ENCODE data around the gene GET4.
"Not testable (repeated sequence)": the region's sequence is repeated elsewhere in the genome, so short reads cannot be mapped to it uniquely, and the experiment has no call there.

The GET4 gene

DNA sequence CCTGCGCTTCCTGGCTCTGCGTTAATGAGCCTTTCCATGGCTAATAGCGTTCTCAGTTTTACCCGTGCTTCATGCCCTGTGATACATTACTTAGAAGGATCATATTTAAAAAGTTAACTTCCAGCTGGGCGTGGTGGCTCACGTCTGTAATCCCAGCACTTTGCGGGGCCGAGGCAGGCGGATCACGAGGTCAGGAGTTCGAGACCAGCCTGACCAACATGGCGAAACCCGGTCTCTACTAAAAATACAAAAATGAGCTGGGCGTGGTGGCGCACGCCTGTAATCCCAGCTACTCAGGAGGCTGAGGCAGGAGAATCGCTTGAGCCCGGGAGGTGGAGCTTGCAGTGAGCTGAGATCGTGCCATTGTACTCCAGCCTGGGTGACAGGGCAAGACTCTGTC lies 3.7 kb upstream of the GET4 start:
- DNase-seq, result not testable (repeated sequence)

DNA sequence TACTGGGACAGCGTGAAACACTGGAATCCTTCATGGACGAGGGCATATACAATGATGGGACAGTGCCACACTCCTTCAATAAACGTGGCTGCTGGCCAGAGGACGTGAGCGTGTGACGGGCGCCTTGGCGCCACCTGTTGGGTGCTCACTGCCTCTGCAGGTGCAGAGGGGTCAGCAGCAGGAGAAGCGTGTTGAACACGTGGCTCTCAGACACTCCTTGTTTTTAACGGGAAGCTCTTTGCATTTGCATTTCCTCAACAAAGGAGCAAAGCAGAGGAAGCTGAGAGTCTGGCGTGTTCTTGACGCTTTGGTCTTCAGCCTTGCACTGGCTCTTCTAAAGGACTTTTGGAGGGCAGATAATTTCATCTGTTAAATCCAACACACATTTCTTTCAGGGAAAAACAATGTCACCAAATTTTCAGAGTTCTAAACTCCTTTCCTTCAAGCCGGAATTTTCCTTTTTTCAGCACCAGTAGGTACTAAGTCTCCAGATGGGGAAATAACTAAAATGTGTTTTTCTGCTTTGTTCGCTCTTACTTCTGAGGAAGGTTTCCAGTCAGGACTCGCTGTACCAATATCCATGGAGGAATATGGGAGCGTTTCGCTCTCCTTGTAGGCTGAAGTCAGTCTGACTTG lies 2.9 kb upstream of the GET4 start:
- peak; percentile 76 to 80 for DNase-seq

DNA sequence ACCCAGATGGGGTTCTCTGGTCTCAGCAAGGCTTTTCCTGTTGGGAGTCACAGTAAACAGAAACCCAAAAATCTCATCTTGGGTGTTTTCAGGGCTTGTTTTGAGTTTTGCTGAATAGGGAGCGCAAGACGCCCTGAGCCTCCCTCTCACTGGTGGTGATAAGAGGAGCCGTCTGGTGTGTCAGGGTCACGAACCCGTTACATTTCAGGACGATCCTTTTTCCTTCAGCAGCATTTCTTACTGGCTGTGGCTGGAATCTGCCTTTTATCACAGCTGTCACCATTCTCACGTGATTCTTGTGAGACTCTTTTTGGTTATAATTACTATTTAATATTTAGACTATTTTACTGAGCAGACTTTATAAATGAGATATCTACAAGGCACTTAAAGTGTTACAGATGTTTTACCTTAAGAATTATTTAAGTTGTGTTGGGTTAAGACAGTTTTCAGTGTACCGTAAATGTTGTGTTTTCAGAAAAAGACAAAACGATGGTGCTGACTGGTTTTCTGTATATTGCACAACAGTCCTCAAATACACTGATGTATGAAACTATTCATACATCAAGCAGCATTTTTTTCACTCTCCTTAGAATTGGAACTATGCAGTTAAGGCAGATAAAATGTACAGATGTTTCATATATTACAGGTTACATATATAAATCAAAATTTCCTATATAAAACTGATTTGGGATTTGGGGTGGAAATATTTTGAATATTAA lies 2.2 kb upstream of the GET4 start:
- DNase-seq, result no peak

DNA sequence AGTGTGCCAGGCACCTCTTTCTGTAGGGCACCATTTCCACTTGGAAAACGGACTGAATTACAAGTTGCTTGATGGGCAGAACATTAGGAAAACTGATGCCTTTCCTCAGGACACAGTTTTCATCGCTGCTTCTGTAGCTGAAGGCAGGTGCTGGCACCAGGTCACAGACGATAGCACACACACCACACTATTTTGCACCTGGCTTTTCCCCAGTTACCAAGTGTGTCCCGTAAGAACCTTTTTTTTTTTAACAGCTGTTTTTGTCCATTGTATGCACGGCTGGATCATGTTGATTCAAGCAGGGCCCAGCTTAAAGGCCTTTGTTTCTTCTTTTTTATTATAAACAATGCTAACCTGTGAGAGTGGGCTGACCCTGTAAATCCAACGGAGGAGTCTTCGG lies 1.3 kb upstream of the GET4 start:
- DNase-seq, result no peak

DNA sequence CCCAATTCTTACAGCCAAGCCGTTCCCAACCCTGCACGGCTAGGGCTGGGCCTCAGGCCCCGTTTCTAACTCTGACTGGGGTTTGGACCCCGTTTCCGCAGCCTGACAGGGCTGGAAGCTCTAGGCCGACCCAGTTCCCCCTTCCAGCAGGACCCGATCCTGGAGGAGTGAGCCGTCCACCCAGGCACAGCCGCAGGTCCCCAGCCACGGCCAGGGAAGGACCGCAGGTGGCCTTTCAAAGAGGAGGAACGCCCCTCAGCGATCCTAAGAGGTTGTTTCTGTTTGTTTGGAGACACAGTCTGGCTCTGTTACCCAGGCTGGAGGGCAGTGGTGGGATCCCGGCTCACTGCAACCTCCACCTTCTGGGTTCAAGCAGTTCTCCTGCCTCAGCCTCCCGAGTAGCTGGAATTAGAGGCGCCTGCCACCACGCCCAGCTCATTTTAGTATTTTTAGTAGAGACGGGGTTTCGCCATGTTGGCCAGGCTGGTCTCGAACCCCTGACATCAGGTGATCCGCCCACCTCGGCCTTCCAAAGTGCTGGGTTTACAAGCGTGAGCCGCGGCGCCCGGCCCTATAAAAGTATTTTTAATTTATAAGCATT lies 778 bp upstream of the GET4 start:
- DNase-seq, result no peak

DNA sequence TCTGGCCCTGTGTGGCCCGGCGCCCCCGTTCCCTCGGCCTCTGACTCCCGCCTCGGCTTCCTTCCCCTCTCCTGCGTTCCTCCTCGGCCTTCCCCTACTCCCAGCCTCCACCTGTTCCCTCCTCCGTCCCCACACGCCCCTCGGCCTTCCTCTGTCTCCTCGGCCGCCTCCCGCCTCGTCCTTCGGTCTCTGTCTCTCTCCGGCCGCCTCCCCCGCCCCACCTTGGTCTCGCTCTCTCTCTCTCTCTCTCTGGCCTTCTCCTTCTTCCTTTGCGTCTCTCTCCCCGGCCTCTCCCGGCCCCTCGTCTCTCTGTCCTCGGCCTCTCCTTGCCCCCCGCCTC lies 588 bp downstream of the GET4 start:
- no peak for DNase-seq

DNA sequence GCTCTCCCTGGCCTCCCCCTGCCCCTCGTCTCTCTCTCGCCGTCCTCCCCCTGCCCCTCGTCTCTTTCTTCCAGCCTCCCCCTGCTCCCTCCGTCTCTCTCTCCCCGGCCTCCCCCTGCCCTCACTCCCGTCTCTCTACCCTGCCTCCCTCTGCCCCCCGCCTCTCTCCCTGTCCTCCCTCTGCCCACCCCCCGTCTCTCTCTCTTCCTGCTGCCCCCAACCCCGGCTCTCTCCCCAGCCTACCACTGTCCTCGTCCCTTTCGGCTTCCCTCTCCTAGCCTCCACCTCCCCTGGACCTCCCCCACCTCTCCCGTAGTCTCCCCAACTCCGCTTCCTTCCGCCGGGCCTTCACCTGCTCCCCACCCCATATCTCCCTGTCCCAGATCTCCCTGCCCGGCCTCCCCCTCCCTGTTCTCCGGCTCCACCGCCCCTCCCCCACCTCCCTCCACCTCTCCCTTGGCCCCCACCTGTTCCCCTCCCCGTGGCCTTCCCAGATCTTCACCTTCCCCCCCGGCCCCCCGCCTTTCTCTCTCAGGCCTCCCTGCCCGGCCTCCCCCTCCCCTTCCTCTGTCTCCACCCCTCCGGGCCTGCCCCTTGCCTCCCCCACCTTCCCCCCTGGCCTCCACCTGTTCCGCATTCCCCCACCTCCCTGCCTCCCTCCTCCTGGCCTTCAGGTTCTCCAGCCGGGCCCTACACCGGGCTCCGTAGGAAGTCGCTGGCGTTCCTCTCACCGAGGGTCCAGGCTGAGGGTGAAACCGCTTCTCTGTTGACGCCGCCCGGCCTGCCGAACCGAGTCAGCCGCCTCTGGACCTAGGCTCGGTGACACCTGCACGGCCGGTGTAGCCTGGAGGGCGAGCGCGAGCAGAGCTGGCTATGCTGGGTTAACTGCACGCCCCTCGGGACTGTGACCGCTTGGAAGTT lies 1.2 kb downstream of the GET4 start:
- DNase-seq, result peak in 1 of 2 donors; percentile 13

DNA sequence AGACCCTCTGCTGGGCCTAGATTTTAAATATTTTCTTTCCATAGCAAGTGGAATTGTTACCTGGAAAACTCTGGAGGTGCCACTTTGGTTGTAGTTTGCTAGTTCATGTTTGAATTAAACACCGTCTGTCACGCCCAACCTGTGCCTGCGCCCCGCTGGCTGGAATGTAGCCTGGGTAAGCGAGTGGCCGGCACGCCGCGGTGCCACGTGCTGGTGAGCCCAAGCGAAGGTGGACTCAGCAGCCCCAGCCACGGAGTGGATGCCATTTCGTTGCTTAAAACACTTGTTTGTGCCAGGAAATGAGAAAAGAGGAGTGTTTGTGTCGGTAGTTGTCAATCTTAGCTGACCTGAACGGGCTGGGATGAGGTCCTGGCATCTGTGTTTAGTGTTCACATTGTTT lies 2.7 kb downstream of the GET4 start:
- DNase-seq, result no peak

DNA sequence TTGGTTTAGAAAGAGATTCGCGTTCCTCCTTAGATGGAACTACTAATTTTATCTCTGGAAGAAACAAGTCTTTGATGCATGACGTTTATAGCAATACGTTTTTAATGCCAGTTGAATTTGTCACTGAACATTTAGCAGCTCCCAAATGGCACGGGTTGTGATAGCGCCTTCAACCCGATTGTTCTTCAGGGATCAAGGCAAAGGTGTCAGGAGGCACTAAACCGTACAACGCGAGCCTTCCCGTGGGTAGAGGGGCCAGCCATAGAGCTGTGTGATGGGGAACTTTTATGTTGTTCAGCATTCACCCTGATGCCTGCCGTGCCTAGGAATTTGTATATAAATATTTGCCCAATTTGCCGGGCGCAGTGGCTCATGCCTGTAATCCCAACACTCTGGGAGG lies 3.4 kb downstream of the GET4 start:
- no peak for DNase-seq

DNA sequence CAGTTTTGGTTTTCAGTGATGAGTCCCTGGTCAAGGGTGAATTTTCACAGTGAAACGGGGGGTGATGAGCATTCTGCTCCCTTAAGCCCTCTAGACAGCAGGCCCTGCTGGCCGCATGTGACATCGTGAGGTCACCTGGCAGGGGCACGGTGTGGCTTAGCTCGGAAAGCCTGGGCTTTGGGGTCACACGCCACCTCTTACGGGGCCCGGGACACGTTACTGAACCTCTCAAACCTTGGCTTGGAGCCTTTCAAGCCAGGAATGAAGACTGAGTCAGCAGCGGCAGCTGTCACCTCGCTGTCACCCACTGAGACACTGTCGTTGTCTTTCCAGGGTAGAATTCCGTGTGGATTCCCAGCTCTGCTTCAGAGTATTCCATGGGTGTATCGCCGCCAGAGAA lies 4.1 kb downstream of the GET4 start:
- DNase-seq, result no peak

DNA sequence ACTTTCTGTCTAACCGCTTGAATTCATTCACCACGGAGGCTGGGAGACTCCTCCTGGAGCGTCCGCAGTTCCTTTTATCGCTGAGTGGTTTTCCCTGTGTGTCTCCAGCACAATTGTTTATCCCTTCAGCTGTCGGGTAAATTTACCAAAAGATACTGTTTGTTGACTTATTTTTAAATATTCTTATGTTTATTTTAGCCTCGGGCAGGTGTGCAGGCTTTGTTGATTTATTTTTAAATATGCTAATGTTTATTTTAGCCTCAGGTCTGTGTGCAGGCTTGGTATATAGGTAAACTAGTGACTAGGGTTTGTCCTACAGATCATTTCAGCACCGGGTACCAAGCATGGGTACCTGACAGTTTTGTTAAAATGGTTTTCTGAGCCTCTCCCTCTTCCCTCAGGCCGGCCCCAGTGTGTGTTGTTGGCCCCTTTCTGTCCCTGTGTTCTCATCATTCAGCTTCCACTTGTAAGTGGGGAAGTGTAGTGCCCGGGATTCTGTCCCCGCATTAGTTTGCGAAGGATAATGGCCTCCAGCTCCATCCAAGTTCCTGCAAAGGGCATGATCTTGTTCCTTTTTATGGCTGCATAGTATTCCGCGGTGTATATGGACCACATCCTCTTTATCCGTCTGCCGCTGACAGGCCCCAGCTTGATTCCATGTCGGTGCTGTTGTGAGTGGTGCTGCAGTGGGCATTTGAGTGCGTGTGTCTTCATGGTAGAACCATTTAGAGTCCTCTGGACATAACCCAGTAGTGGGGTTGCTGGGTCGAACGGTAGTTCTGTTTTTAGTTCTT lies 5.3 kb downstream of the GET4 start:
- no peak for DNase-seq

DNA sequence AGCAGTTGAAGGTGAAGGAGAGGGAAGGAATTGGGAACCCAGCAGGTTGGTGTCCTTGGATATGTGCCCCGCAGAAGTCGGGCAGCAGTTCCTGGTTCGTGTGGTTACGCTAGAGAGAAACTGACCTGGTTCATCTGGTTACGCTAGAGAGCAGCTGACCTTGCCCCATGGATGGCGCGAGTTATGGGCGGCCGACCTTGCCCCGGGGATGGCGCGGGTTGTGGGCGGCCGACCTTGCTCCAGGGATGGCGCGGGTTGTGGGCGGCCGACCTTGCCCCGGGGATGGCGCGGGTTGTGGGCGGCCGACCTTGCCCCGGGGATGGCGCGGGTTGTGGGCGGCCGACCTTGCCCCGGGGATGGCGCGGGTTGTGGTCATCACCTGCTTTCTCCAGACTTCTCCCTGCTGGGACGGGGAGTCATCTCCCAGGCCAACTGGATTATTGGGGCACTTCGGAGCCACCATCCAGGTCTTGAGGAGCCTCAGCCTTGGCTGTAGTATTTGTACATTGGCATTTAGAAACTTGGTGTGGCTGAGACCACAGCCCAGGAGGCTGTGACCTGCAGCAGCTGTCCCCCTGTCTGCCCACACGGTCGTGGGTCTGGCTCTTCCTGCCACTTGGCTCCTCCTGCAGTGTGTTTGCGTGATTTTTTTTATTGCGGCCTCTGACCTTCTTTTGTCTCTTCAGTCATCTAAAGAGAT lies 6.1 kb downstream of the GET4 start:
- DNase-seq, result no peak

DNA sequence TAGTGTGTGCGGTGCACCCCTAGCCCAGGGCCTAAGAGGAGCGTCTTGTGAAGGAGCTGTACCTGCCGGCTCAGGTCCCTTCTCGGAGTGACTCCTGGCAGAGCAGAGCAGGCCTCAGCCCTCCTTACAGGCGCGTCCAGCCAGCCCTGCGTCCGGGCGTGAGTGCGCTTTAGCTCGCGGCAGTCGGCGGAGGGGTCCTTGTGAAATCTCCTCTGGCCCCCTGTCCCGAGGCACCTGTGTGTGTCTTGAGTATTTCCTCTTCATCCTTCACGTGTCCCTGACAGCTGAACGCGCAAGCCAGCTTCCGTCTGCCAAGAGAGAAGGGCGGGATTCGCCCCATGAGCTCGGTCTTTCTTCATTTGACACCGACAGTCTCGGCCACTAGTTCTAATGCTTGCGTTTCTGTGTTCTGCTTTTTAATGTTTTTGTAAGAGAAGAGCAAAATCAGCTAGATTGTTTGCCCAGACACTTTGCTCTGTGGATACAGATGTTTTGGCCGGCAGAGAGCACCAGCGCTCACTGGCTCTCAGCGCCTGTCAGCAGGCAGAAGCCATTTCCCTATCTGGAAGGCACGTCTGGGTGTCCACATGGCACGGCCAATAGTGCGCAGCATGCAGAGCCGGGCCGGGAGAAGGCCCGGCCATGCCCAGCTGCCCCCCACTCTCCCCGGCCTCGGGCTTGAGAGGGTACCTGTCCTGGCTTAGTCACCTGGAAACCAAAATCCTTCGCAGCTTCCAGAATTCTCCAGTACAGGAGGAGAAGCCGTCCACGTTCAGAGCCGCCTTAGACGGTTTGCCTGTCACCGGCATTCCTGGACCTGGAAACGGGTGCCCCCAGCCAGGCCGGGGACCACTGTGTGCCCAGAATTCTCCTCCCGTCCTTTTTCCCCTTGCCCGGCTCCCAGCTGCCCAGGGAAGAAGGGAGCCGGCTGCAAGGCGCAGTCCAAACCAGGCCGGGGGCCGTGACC lies 7.0 kb downstream of the GET4 start:
- no peak for DNase-seq

DNA sequence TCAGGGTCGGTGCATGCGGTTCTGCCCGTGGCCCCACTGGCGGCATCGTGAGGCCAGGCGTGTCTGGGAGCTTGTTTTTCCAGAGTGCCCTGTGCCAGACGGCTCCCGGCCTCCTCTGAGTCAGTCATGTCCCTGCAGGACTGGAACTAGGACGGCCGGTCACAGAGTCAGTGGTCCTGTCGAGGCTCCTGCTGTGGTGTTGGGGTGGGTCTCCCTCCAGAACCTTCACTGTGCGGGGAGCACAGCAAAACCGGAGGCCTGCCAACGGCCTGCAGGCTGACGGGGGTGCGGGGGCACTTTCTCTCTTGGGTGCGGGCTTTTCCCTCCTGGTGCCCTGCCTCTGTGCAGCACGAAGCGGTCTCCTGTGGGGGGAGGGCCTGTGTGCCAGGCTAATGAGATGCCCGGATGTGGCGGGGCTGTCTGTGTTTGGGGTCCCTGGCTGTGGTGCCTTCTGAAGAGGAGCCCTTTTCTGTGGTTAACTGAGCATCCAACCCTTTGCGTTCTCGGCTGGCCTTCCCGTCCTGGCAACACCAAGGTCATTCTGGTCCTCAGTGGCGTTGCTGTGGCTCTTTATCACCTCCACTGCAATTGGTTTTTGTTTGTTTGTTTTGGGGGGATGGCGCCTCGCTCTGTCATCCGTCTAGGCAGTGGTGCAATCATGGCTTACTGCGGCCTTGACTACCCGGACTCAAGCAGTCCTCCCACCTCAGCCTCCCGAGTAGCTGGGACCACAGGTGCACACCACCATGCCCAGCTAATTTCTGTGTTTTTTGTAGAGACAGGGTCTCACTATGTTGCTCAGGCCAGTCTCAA lies 8.0 kb downstream of the GET4 start:
- DNase-seq, result no peak

DNA sequence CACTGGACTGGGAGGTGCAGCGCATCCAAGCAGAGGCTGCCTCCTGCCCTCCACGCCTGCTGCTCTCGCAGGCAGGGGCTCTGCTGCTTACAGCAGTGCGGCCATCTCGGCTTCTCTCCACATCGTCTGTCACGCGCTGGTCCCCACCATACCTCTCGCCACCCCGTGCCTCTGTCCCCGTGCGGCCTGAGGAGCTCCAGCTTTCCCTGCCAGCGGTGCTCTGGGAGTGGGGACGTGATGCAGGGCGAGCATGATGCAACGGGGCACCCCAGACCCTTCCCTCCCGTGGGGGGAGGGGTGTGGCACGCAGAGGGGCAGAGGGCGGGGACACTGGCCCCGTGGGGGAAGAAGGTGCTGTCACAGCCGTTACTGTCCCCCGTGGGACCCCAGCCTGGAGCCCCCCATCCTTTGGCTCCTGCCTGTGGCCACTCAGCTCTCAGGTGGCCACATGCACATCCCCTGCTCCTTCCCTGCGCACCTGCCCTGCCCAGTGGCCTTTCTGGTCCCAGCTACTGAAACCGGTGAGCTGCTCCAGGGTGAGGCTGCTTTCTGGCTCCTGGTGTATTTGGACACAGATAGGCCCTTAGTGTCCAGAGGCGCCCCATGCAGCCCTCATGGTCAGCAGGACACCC lies 9.0 kb downstream of the GET4 start:
- no peak for DNase-seq

DNA sequence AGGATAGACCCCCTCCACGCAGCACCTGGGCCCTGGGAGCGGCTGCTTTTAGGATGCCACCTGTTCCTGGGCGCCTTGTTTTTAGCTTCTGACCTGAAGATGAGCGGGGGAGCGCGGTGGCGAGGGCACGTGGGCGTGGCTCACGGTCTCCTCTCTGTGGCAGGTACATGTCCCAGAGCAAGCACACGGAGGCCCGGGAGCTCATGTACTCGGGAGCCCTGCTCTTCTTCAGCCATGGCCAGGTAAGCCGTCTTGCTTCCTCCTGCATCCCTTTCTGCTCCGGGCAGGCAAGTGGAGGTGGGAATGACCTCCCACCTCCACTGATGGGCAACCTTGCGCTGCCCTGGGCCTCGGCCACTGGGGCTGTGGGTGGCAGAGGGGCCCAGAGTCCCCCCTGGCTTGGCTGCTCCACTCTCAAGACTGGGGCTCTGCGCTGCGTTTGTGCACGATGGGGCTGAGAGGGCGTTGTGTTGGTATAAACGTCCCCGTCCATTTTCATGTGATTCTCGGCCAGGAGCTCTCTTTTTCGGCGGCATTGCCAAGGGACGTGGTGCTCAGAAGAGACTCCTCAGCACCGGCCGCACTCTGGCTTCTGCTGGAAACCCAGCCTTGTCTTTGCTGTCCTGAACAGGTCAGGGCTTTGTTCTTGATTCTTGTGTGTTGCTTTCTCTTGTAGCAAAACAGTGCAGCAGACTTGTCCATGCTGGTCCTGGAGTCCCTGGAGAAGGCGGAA lies 9.7 kb downstream of the GET4 start:
- DNase-seq, result no peak

DNA sequence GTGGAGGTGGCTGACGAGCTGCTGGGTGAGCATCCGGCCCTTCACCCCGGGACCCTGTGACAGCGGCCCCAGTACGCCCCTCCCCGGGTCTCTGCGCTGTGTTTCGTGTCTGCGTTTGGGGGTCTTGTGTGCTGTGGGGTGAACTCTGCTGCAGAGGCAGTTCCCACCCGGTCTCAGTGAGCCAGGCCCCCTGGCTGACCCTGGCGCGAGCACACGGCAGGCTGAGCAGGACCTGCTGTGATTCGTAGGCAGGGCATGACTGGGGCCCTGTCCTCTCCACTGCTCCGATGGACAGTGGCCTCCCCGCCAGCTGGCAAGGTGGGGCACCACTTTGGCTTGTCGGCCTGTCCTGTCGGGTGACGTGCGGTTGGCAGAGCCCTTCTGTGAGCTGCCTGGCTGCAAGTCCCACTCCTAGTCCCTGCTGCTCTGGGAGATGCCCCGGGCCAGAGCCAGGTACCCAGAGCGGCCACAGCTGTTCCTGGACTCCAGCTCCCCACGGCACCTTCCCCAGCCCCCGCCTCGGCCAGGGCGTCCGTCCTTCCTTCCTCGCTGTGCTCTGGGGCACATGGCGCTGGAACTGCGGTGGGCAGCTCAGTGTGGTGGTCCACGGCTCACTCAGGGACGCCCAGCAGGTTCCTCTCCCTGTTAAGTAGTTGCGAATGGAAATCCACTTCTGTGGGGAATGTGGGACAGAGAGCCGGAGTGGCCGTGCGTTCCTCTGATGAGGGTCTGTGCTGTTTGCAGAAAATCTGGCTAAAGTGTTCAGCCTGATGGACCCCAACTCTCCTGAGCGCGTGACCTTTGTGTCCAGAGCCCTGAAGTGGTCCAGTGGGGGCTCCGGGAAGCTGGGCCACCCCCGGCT lies 10.5 kb downstream of the GET4 start:
- DNase-seq, result no peak

DNA sequence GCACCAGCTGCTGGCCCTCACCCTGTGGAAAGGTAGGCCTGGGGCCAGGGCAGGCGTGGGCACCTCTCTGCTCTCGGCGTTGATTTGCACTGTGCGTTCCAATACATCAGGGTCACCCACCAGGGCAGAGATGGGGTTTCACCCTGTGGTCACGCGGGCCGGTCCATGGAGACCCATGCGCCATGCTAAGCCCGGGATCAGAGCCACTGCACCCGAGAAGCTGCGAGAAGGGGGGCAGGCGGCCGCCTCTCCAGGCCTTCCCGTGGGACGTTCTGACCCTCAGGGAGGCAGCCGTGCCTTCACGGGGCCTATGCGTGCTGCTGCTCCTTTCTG lies 11.1 kb downstream of the GET4 start:
- no peak for DNase-seq
